Osteoblast (primary cell): ENCODE data around the gene SNRPF. TPM values are rescaled to one million over a fixed set of nuclear protein-coding genes. Genes with fewer than 3 reads are reported as not detected.
A peak's percentile ranks its signal among the peaks of the same experiment; 100 is the strongest.

Source experiments
- DNase-seq: peaks from one replicate; pipeline ENCODE4 v3.0.0; 2011; ENCODE audit warnings: low spot score, mixed read lengths; ENCODE audit not compliant: insufficient read length; ENCODE audit errors: missing footprints
- H2AFZ ChIP-seq: 2 replicates; pipeline ENCODE4 v1.6.0; 2011; ENCODE audit warnings: mild to moderate bottlenecking, low read length
- H3K27ac ChIP-seq: 2 replicates; pipeline ENCODE4 v1.5.1; 2011; ENCODE audit warnings: mild to moderate bottlenecking, low read depth, low read length, moderate library complexity
- H3K27me3 ChIP-seq: 2 replicates; pipeline ENCODE4 v1.6.0; 2012; ENCODE audit warnings: mild to moderate bottlenecking, control low read depth, inconsistent platforms, low read length, moderate library complexity; ENCODE audit not compliant: insufficient read depth
- H3K36me3 ChIP-seq: 2 replicates; pipeline ENCODE4 v1.5.1; 2011; ENCODE audit warnings: mild to moderate bottlenecking, low read length, control low read depth, moderate library complexity; ENCODE audit not compliant: insufficient read depth
- H3K4me1 ChIP-seq: 2 replicates; pipeline ENCODE4 v1.5.1; 2011; ENCODE audit warnings: mild to moderate bottlenecking, low read length, control low read depth, moderate library complexity; ENCODE audit not compliant: insufficient read depth
- H3K4me2 ChIP-seq: 2 replicates; pipeline ENCODE4 v1.6.0; 2011; ENCODE audit warnings: mild to moderate bottlenecking, low read length; ENCODE audit not compliant: insufficient read depth
- H3K4me3 ChIP-seq: fragments of 200-600 bp; sonication (generic); 3 replicates; pipeline ENCODE4 v1.5.1; 2012; ENCODE audit warnings: mild to moderate bottlenecking, low read length, inconsistent platforms; ENCODE audit not compliant: insufficient read depth
- H3K79me2 ChIP-seq: 2 replicates; pipeline ENCODE4 v1.6.0; 2012; ENCODE audit warnings: mild to moderate bottlenecking, low read length, control low read depth, inconsistent platforms; ENCODE audit not compliant: insufficient read depth
- H3K9me3 ChIP-seq: 2 replicates; pipeline ENCODE4 v1.5.1; 2011; ENCODE audit warnings: low read depth, low read length, control low read depth
- H4K20me1 ChIP-seq: 2 replicates; pipeline ENCODE4 v1.6.0; 2012; ENCODE audit warnings: mild to moderate bottlenecking, low read length, control low read depth; ENCODE audit not compliant: insufficient read depth
- CTCF ChIP-seq: IDR thresholded peaks from 2 replicates; pipeline ENCODE4 v1.5.1; 2011; ENCODE audit warnings: mild to moderate bottlenecking, low read depth, low read length, moderate library complexity; ENCODE audit errors: extremely low read depth
- total RNA-seq: library from RNA; depleted of rRNA; stranded (reverse); fragments of >200 nt; gene quantifications from 2 replicates; pipeline ENCODE4 v1.2.3, GENCODE V29; 2012

The SNRPF gene
- total RNA-seq, 1 donor, result 6.2 TPM

DNA sequence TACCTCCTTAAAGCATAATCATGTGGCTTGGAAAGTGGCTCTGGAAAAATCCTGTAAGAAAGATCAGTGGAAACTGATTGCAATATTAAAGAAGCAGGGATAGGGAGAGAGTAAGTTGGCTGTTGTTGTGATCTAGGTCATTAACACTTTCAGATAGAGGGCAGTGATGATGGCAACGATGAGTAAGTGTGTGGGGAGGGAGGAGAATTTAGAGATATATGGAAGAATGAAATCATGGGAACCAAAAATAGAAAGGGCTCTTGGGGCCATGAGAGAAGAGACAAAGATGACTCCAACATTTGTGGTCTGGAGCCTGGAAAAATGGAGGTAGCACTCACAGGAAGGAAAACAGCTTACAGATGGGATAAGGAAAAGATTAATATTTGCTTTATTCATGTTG, 23.3 kb downstream of the SNRPF start:
- Histone ChIP-seq H4K20me1 (no peaks in the 10 kb centered on the region), H3K27ac (peak overlapping the region; percentile 54), H3K79me2 (no peaks in the 10 kb centered on the region), H3K4me1 (peaks cover 12% of the 10 kb centered on the region), H3K9me3 (peaks cover 2% of the 10 kb centered on the region), H2AFZ (peak overlapping the region; percentile 68), H3K4me2 (peak overlapping the region; percentile 58), H3K27me3 (no peaks in the 10 kb centered on the region), H3K36me3 (no peaks in the 10 kb centered on the region), H3K4me3 (no peak overlapping the region)
- DNase-seq, result no peak
- TF ChIP-seq CTCF, result no peak

DNA sequence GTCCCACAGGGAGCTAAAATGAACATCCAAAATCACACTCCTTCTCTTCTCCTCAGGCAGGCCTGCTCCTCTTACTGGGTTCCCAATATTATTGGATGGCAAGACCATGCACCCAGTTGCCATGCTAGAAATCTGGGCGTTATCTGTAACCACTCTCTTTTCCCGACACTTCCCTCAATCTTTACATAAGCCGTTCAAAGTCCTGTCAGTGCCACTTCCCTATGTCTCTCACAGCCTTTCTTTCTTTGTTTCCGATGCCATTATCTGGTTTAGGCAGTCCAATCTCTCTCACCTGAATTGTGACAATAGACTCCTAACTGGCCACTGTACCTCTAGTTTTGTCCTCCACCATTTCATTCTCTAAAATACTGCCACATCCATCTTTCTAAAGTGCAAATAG, 24.1 kb downstream of the SNRPF start:
- TF ChIP-seq CTCF, result no peak
- no peaks in the 10 kb centered on the region for H4K20me1 ChIP-seq
- H3K4me1 ChIP-seq, result peaks cover 12% of the 10 kb centered on the region
- no peaks in the 10 kb centered on the region for H3K36me3 ChIP-seq
- peaks cover 1% of the 10 kb centered on the region for H3K27me3 ChIP-seq
- H3K4me2 ChIP-seq, result no peak overlapping the region
- peaks cover 2% of the 10 kb centered on the region for H3K9me3 ChIP-seq
- no peaks in the 10 kb centered on the region for H3K79me2 ChIP-seq
- DNase-seq, result no peak
- no peak overlapping the region for H3K27ac ChIP-seq
- H2AFZ ChIP-seq, result no peak overlapping the region
- H3K4me3 ChIP-seq, result no peak overlapping the region

DNA sequence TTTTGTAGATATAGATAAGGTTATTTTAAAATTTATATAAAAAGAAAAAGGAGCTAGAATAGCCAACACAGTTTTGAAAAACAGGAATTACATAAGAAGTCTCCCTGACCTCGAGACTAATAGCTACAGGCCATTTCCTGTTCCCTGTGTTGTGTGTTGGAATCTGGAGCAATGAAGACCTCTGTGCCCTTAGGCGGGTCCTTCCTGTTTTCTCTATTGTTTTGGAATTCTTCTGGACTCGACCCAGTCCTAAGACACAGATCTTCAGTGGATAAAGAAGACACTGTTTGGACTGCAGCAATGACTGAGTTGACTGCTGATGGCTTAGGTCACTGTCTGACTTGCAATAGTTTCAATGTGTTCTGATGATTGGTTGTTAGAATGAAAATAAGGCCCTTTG, 26.2 kb downstream of the SNRPF start:
- Histone ChIP-seq H3K36me3 (no peaks in the 10 kb centered on the region), H2AFZ (no peak overlapping the region), H3K9me3 (peaks cover 2% of the 10 kb centered on the region), H3K4me1 (peaks cover 12% of the 10 kb centered on the region), H3K4me2 (no peak overlapping the region), H3K27me3 (peaks cover 5% of the 10 kb centered on the region), H3K79me2 (no peaks in the 10 kb centered on the region), H4K20me1 (no peaks in the 10 kb centered on the region), H3K4me3 (no peak overlapping the region), H3K27ac (no peak overlapping the region)
- DNase-seq, result no peak
- TF ChIP-seq CTCF, result no peak

- no peaks in the 10 kb centered on the region for H4K20me1 ChIP-seq
- H3K36me3 ChIP-seq, result no peaks in the 10 kb centered on the region
- H3K27me3 ChIP-seq, result peaks cover 14% of the 10 kb centered on the region
- H3K4me3 ChIP-seq, result no peak overlapping the region
- no peak overlapping the region for H3K4me2 ChIP-seq
- H2AFZ ChIP-seq, result no peak overlapping the region
- peaks cover 2% of the 10 kb centered on the region for H3K4me1 ChIP-seq
- no peak for TF ChIP-seq CTCF
- no peaks in the 10 kb centered on the region for H3K79me2 ChIP-seq
- no peak for DNase-seq
- H3K9me3 ChIP-seq, result peaks cover 2% of the 10 kb centered on the region
- H3K27ac ChIP-seq, result no peak overlapping the region
Measured at GRCh38 chr12:95887311-95887710, 28.6 kb downstream of the SNRPF start.
